WI38 (cell line): ENCODE measurements around the gene KIF27.

Experiments
- H3K4me3 ChIP-seq: 2 replicates; pipeline ENCODE4 v1.5.1; 2011; ENCODE audit warnings: low read depth, mild to moderate bottlenecking, control low read depth, low read length
- CTCF ChIP-seq: IDR thresholded peaks from 2 replicates; pipeline ENCODE4 v1.5.1; 2012; ENCODE audit warnings: low read depth, mild to moderate bottlenecking, control low read depth, low read length

The KIF27 gene

GRCh38 chr9:83794051-83794450, 127.2 kb downstream of the KIF27 start:
- no peak for TF ChIP-seq CTCF
- H3K4me3 ChIP-seq, result no peak overlapping the region

- no peak for TF ChIP-seq CTCF
- no peak overlapping the region for H3K4me3 ChIP-seq
Observed at GRCh38 chr9:83792746-83793145, 128.5 kb downstream of the KIF27 start.
